Loucy (cell line): Measurements from ENCODE around the gene EME1.
A peak's percentile ranks its signal among the peaks of the same experiment; 100 is the strongest.
"Not testable (repeated sequence)": the region's sequence is repeated elsewhere in the genome, so short reads cannot be mapped to it uniquely, and the experiment has no call there.

Experiments used
- H2AFZ ChIP-seq: fragments of 200-600 bp; sonication (generic); 2 replicates; pipeline ENCODE4 v1.6.0; 2016; ENCODE audit warnings: antibody characterized with exemption, mild to moderate bottlenecking, low read length, moderate library complexity
- H3F3A ChIP-seq: fragments of 200-600 bp; 2 replicates; pipeline ENCODE4 v1.6.0; 2016; ENCODE audit warnings: antibody characterized with exemption, low read depth, mild to moderate bottlenecking
- H3K27me3 ChIP-seq: fragments of 200-600 bp; sonication (generic); 2 replicates; pipeline ENCODE4 v1.6.1; 2014; ENCODE audit warnings: low read length, mild to moderate bottlenecking; ENCODE audit not compliant: insufficient read depth, poor library complexity, severe bottlenecking
- H3K36me3 ChIP-seq: fragments of 200-600 bp; sonication (generic); 2 replicates; pipeline ENCODE4 v1.6.1; 2016; ENCODE audit warnings: low read length; ENCODE audit not compliant: insufficient read depth
- H3K4me1 ChIP-seq: fragments of 200-600 bp; sonication (generic); 2 replicates; pipeline ENCODE4 v1.5.1; 2014; ENCODE audit warnings: low read length, mild to moderate bottlenecking; ENCODE audit not compliant: insufficient read depth, poor library complexity, severe bottlenecking
- H3K4me2 ChIP-seq: fragments of 200-600 bp; sonication (generic); 2 replicates; pipeline ENCODE4 v1.6.0; 2014; ENCODE audit warnings: antibody characterized with exemption, low read length, low read depth, mild to moderate bottlenecking; ENCODE audit not compliant: poor library complexity, severe bottlenecking
- H3K4me3 ChIP-seq: fragments of 200-600 bp; sonication (generic); 2 replicates; pipeline ENCODE4 v1.5.1; 2014; ENCODE audit warnings: low read length, mild to moderate bottlenecking, mixed read lengths; ENCODE audit not compliant: poor library complexity, severe bottlenecking
- H3K79me2 ChIP-seq: fragments of 200-600 bp; sonication (generic); 2 replicates; pipeline ENCODE4 v1.6.1; 2014; ENCODE audit warnings: low read length; ENCODE audit not compliant: insufficient read depth
- H3K9ac ChIP-seq: fragments of 200-600 bp; sonication (generic); 2 replicates; pipeline ENCODE4 v1.6.0; 2014; ENCODE audit warnings: mild to moderate bottlenecking, low read depth, low read length, moderate library complexity; ENCODE audit not compliant: poor library complexity, severe bottlenecking
- H3K9me2 ChIP-seq: fragments of 200-600 bp; sonication (generic); replicated peaks from 2 replicates; pipeline ENCODE4 v1.6.1; 2016; ENCODE audit warnings: low read depth, low read length, mixed read lengths
- H3K9me3 ChIP-seq: fragments of 200-600 bp; sonication (generic); 2 replicates; pipeline ENCODE4 v1.6.1; 2014; ENCODE audit warnings: mild to moderate bottlenecking, antibody characterized with exemption, low read length, low read depth; ENCODE audit not compliant: insufficient read depth
- H4K20me1 ChIP-seq: fragments of 200-600 bp; sonication (generic); 2 replicates; pipeline ENCODE4 v1.6.0; 2014; ENCODE audit warnings: antibody characterized with exemption, low read length, mild to moderate bottlenecking; ENCODE audit not compliant: insufficient read depth, poor library complexity, severe bottlenecking
- EZH2phosphoT487 ChIP-seq: fragments of 200-600 bp; IDR thresholded peaks from 2 replicates; pipeline ENCODE4 v1.6.1; 2018; ENCODE audit warnings: antibody characterized with exemption, mild to moderate bottlenecking, moderate library complexity, borderline replicate concordance
- TF ChIP-seq, protein P1 (sequence below): fragments of 200-600 bp; sonication (generic); conservative IDR thresholded peaks from 2 replicates; pipeline ENCODE4 v1.5.1; 2014; ENCODE audit warnings: mild to moderate bottlenecking, antibody characterized with exemption, low read length

The EME1 gene

DNA sequence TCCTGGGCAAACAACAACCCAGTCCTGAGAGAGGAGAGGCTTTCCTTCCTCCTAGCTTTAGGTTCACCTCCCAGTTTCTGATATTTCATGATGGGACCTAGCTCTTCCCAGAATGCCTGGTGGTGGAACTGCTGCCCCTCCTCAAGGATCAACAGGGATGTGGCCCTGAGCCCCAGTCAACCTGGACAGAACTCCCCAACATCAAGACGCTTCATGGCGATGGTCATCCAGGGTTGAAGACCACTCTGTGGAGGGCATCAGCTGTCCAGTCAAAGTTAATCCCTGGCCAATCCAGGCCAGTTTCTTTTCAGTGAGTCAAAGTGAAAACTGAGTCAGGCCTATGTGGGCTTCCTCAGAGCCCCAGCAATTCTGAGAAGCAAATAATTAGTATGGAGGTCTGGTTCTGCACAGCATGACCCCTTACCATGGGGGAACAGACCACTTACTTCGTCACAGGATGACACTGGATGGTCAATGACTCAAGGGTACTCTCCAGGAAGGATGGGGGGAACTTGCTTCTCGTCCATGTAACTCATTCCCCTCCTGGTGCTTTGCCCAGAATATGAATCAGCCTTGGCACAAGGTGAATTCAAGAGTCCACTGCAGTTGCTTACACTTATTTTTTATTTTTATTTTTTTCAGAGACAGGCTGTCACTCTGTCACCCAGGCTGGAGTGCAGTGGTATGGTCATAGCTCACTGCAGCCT is 41.8 kb upstream of the EME1 start:
- H3K79me2 ChIP-seq = no peaks in the 10 kb centered on the region
- H3K9me2 ChIP-seq = no peaks in the 10 kb centered on the region
- H3K4me3 ChIP-seq = no peak overlapping the region
- H3K27me3 ChIP-seq = no peaks in the 10 kb centered on the region
- TF ChIP-seq EZH2phosphoT487 = no peak
- TF ChIP-seq, protein P1, sequence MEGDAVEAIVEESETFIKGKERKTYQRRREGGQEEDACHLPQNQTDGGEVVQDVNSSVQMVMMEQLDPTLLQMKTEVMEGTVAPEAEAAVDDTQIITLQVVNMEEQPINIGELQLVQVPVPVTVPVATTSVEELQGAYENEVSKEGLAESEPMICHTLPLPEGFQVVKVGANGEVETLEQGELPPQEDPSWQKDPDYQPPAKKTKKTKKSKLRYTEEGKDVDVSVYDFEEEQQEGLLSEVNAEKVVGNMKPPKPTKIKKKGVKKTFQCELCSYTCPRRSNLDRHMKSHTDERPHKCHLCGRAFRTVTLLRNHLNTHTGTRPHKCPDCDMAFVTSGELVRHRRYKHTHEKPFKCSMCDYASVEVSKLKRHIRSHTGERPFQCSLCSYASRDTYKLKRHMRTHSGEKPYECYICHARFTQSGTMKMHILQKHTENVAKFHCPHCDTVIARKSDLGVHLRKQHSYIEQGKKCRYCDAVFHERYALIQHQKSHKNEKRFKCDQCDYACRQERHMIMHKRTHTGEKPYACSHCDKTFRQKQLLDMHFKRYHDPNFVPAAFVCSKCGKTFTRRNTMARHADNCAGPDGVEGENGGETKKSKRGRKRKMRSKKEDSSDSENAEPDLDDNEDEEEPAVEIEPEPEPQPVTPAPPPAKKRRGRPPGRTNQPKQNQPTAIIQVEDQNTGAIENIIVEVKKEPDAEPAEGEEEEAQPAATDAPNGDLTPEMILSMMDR = no peak
- H3K4me2 ChIP-seq = no peak overlapping the region
- H3K36me3 ChIP-seq = no peaks in the 10 kb centered on the region
- no peaks in the 10 kb centered on the region for H3K9me3 ChIP-seq
- no peak overlapping the region for H2AFZ ChIP-seq
- H3K4me1 ChIP-seq = peaks cover 7% of the 10 kb centered on the region
- no peaks in the 10 kb centered on the region for H3F3A ChIP-seq
- no peaks in the 10 kb centered on the region for H4K20me1 ChIP-seq
- H3K9ac ChIP-seq = no peak overlapping the region

DNA sequence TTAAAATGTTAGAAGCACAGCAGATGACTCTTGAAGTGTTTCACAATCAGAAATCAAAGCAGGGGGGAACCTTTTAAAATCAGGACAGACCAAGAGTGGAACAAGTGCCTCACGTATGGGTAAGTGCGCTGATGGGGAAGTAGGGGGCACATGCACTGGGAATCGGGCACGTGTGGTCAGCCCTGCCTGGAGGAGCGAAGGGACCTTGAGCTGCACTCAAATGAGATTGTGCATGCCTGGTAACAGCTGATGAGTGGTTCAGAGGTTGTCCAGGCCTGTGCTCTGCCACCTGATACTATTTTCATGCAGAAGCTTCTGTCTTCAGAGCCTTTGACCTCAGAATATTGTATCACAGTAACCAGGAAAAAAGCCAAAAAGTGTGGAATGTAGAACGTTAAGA is 40.8 kb upstream of the EME1 start:
- Histone ChIP-seq H3K27me3 (no peaks in the 10 kb centered on the region), H3K9me2 (no peaks in the 10 kb centered on the region), H3K4me3 (no peak overlapping the region), H3K9me3 (no peaks in the 10 kb centered on the region), H3K4me2 (no peak overlapping the region), H4K20me1 (no peaks in the 10 kb centered on the region), H2AFZ (no peak overlapping the region), H3K79me2 (no peaks in the 10 kb centered on the region), H3K9ac (no peak overlapping the region), H3F3A (no peaks in the 10 kb centered on the region), H3K4me1 (peaks cover 7% of the 10 kb centered on the region), H3K36me3 (no peaks in the 10 kb centered on the region)
- TF ChIP-seq, protein P1 = no peak
- TF ChIP-seq EZH2phosphoT487 = no peak

DNA sequence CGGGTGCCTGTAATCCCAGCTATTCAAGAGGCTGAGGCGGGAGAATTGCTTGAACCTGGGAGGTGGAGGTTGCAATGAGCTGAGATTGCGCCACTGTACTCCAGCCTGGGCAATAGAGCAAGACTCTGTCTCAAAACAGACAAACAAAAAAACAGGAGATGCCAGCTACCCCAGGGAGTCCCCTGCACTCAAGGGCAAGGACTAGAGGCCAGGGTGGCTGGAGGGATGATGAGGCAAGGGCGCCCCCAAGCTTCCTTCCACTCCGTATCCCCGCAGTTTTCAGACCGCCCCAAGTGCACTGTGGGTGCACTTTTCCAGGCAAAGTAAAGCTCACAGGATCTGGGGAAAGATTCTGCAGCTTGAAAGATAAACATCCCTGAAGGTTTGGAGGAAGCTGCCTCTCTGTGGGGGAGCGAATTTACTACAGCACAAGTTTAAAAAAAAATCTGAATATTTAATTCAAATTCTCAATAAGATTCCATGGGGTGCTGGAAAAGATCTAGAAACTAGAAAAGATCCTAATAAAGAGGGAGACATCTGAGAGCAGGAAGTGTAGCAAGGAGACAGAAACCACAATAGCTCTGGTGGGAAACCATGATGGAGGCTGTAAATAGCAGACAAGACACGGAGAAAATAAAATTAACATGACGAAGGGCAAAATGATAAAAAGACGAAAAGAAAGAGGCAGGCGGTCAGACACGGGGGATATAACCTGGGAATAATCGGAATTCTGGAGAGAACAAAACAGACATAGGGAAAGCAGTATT is 39.6 kb upstream of the EME1 start:
- Histone ChIP-seq H3K9ac (peak overlapping the region; percentile 14), H3K4me2 (peak overlapping the region; percentile 41), H3K4me3 (peak overlapping the region; percentile 48), H2AFZ (0 out of 2 replicates have a peak overlapping the region, but pooled peaks have one; percentile 2)
- TF ChIP-seq, protein P1 = peak; percentile 31
- H3K9me2 ChIP-seq, H3F3A ChIP-seq, H4K20me1 ChIP-seq, H3K4me1 ChIP-seq, H3K79me2 ChIP-seq, H3K27me3 ChIP-seq, H3K36me3 ChIP-seq, H3K9me3 ChIP-seq: not testable (repeated sequence)
